ENCODE measurements around the gene DNAJA4. TPM values are rescaled to one million over a fixed set of nuclear protein-coding genes. Genes with fewer than 3 reads are reported as not detected.

DNAJA4 gene
- total RNA-seq, 2 donors from 2014 or later, result 30.2 to 49.9 TPM

DNA sequence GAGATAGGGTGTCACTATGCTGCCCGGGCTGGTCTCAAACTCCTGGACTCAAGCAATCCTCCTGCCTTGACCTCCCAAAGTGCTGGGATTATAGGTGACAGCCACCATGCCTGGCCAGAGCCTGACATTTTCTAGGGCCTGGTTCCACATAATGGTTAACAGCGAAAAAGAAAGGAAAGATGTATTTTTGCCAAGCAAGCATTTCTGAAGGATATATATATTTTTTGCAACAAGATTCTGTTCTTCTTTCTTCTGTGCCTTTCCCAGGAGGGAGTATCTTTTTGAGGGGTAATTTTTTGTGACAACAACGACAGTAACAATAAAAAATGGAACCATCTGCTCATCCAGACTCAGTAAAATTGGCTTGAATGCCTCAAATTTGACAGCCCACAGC, 8.3 kb upstream of the DNAJA4 start:
- no peaks in the 10 kb centered on the region for H3K4me1 Mint-ChIP-seq
- no peaks in the 10 kb centered on the region for H3K9me3 Mint-ChIP-seq
- H3K36me3 Mint-ChIP-seq (ENCODE audit: low read depth), result no peaks in the 10 kb centered on the region
- H3K27ac Mint-ChIP-seq, result no peak overlapping the region
- no peaks in the 10 kb centered on the region for H3K27me3 Mint-ChIP-seq
- H3K4me3 Mint-ChIP-seq, result no peak overlapping the region
- no peak for ATAC-seq (replicated peaks)

DNA sequence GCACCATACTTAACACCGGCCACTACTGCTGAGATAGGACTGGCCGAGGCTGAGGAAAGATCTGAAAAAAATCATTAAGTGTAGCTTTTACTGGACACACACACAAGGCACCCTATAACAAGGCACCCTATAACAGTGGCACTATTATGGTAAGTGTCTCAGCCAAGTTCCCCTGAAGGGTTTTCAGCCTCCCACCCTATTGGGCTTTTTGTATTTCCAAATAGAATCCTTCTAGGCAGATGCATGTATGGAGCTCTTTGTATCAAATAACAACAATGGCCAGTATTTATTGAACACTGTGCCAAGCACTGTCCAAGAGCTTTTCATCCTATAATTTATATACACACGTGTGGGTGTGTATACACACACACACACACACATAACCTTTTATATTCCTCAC, 6.7 kb upstream of the DNAJA4 start:
- H3K27ac Mint-ChIP-seq, result no peak overlapping the region
- no peaks in the 10 kb centered on the region for H3K27me3 Mint-ChIP-seq
- no peaks in the 10 kb centered on the region for H3K4me1 Mint-ChIP-seq
- no peaks in the 10 kb centered on the region for H3K36me3 Mint-ChIP-seq (ENCODE audit: low read depth)
- no peaks in the 10 kb centered on the region for H3K9me3 Mint-ChIP-seq
- H3K4me3 Mint-ChIP-seq, result no peak overlapping the region
- ATAC-seq (replicated peaks), result no peak

DNA sequence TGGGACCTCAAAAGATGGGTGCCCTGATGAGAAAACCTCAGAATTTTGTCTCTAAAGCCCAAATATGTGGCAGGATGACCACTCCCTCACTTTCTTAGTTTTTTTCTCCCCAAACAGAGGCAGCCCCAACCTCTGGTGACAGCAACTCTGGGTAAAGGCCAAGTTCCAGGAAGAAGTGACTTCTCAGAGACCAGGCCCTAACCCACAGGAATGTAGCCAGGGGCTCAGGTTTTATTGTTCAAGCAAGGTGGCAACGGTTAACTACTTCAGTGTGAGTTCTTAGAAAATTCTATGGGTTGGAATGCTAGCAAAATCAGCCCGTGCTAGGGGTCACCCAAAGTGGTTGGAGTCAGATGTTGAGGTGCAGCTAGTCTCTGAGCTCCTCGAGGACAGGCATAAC, 5.1 kb upstream of the DNAJA4 start:
- Mint-ChIP-seq H3K36me3 (ENCODE audit: low read depth) (no peaks in the 10 kb centered on the region), H3K27me3 (no peaks in the 10 kb centered on the region), H3K4me3 (no peak overlapping the region), H3K27ac (no peak overlapping the region), H3K9me3 (no peaks in the 10 kb centered on the region), H3K4me1 (no peaks in the 10 kb centered on the region)
- ATAC-seq (replicated peaks), result no peak

DNA sequence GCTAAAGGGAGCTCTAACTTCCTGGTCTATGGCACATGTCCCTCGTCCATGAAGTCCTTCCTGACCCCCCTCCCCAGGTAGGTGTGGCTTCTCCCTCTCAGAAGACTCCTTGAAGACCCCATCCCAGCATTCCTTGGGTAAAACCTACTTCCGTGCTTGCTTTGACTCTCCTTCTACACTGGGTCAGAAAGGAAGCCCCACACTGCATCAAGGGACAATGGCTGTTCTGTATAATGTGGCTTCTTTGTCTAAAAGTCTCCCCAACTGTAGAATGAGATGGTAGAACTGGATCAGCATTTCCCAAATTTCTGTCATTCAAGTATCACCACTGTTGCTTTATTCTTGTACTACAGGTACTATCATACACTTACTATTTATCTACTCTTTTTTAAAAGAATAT, 3.9 kb upstream of the DNAJA4 start:
- H3K9me3 Mint-ChIP-seq, result no peaks in the 10 kb centered on the region
- H3K36me3 Mint-ChIP-seq (ENCODE audit: low read depth), result no peaks in the 10 kb centered on the region
- ATAC-seq (replicated peaks), result no peak
- H3K4me1 Mint-ChIP-seq, result no peaks in the 10 kb centered on the region
- H3K27ac Mint-ChIP-seq, result no peak overlapping the region
- no peaks in the 10 kb centered on the region for H3K27me3 Mint-ChIP-seq
- H3K4me3 Mint-ChIP-seq, result no peak overlapping the region

DNA sequence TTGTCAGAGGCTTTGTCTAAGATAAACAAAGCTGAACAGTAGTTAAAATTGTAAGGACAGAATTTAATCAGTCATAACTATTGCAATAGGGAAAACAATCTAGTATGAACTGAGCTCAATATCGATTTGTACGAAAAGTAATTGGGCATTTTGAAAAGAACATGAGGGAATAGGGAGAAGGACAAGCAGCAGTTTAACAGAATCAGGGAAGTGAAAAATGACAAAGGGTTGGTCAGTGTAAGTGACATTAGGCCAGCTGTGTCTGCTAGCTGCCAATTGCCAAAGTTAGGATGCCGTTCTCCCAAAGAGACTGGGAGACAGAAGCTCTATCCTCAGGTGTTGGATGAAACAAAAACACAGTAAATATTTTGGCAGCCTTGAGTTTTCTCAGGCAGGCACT, 3.3 kb upstream of the DNAJA4 start:
- H3K9me3 Mint-ChIP-seq, result no peaks in the 10 kb centered on the region
- peaks cover 5% of the 10 kb centered on the region for H3K4me1 Mint-ChIP-seq

DNA sequence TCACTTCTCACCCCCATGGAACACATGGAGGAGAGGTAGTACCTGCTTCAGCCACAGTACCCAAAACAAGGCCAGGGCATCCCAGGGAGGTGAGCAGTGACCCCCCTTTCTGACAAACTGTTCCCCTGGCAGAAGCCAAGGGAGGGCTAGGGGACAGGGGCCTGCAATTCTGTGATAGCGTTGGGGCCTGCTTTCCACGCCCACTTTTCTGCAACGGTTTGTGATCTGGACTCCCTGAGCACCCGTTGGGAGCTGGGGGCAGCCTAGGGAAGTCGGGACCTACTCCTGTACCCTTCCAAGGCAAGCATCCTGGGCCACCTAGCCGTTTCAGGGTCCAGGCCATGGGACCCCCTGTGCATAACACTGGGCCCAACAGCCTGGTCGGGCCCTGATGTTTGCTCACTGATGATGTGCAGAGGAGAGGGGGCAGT, 996 bp upstream of the DNAJA4 start:
- ATAC-seq (replicated peaks), result no peak

More for the DNA sequence above, 3.3 kb upstream of the DNAJA4 start:
- no peak overlapping the region for H3K27ac Mint-ChIP-seq
- peaks cover 5% of the 10 kb centered on the region for H3K36me3 Mint-ChIP-seq (ENCODE audit: low read depth)
- H3K27me3 Mint-ChIP-seq, result no peaks in the 10 kb centered on the region
- ATAC-seq (replicated peaks), result no peak
- no peak overlapping the region for H3K4me3 Mint-ChIP-seq

DNA sequence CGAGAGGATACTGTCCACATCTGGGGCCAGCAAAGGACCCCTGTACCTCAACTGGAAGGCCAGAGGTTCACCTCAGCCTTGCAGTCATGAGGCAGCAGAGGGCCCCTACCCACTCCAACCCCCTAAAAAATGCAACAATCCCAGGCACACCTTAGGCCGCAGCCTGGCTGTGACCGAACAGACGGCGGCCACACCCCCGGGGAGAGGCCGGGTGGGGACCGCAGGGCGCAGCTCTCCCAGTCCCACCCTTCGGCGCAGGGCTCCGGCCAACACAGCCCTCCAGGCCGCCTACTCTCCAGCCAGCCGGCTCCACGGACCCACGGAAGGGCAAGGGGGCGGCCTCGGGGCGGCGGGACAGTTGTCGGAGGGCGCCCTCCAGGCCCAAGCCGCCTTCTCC, 457 bp upstream of the DNAJA4 start:
- Mint-ChIP-seq H3K4me3 (peak overlapping the region; percentile 43), H3K27ac (peak overlapping the region; percentile 46), H3K9me3 (no peaks in the 10 kb centered on the region), H3K36me3 (ENCODE audit: low read depth) (peaks cover 17% of the 10 kb centered on the region), H3K4me1 (peaks cover 15% of the 10 kb centered on the region), H3K27me3 (no peaks in the 10 kb centered on the region)
- no peak for ATAC-seq (replicated peaks)

More for the DNA sequence above, 996 bp upstream of the DNAJA4 start:
- Mint-ChIP-seq H3K36me3 (ENCODE audit: low read depth) (peaks cover 17% of the 10 kb centered on the region), H3K4me3 (peak overlapping the region; percentile 43), H3K27ac (peak overlapping the region; percentile 46), H3K27me3 (no peaks in the 10 kb centered on the region), H3K4me1 (peaks cover 15% of the 10 kb centered on the region), H3K9me3 (no peaks in the 10 kb centered on the region)

DNA sequence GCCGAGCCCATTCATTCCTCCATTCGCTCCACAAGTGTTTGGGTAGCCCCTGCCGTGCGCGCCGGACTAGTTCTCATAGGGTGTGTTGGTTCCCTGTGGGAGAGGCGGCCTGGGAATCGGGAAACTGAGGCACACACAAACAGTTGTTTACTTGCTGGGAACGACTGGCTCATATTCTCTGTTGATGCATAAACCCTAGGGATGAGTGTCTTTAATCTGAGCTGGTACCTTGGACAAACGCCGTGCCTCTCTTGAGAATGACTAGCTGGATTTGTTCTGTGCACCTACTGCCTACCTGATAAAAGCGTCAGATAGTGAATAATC, 737 bp downstream of the DNAJA4 start:
- H3K27ac Mint-ChIP-seq, result peak overlapping the region; percentile 79
- peaks cover 15% of the 10 kb centered on the region for H3K4me1 Mint-ChIP-seq
- H3K27me3 Mint-ChIP-seq, result no peaks in the 10 kb centered on the region
- H3K9me3 Mint-ChIP-seq, result no peaks in the 10 kb centered on the region
- H3K36me3 Mint-ChIP-seq (ENCODE audit: low read depth), result peaks cover 23% of the 10 kb centered on the region
- no peak for ATAC-seq (replicated peaks)
- H3K4me3 Mint-ChIP-seq, result peak overlapping the region; percentile 89

DNA sequence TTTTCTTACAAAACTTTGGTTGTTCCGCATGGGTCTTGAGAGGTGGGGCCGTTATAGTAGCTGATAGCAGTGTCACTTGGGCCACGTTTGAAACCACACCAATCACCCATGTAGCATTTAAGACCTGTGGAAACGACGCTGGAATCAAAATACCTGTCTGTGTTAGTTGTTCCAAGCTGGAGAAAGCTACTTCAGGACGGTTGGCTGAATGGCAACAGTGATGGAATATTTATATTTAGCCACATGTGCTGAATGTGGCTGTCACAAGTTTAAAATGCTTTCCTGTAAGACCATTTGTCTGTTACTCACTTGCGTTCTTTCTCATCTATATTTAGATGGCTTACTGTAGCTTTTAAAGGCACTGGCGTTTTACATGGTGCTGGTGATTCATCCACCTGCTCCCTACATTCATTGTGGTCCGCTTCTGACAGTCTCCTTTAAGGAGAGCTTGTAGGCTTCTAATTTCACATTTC, 1.4 kb downstream of the DNAJA4 start:
- Mint-ChIP-seq H3K4me3 (peak overlapping the region; percentile 89), H3K27ac (peak overlapping the region; percentile 79), H3K36me3 (ENCODE audit: low read depth) (peaks cover 30% of the 10 kb centered on the region), H3K4me1 (peaks cover 19% of the 10 kb centered on the region), H3K27me3 (no peaks in the 10 kb centered on the region), H3K9me3 (no peaks in the 10 kb centered on the region)
- peak; percentile 69 for ATAC-seq (replicated peaks)

DNA sequence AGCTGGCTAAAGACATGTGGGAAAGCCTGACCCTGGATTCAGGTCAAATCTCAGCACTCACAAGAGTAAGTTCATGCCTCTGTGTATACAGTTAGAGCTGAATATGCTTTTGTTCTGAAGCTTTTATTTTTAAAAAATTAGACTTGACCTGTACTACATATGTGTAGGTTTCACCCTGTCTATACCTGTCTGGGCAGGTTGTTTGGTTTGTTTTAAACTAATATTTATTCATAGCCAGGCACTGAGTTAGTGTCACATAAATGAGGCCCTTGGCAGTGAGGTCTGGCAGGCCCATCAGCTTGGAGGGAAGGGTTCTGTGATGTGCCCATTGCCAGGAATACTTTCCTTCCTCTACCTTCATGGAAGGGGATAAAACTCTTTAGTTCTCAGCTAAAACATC, 1.9 kb downstream of the DNAJA4 start:
- no peak for ATAC-seq (replicated peaks)
- H3K27me3 Mint-ChIP-seq, result no peaks in the 10 kb centered on the region
- H3K9me3 Mint-ChIP-seq, result no peaks in the 10 kb centered on the region
- peaks cover 19% of the 10 kb centered on the region for H3K4me1 Mint-ChIP-seq
- peak overlapping the region; percentile 89 for H3K4me3 Mint-ChIP-seq
- peak overlapping the region; percentile 79 for H3K27ac Mint-ChIP-seq
- peaks cover 34% of the 10 kb centered on the region for H3K36me3 Mint-ChIP-seq (ENCODE audit: low read depth)

DNA sequence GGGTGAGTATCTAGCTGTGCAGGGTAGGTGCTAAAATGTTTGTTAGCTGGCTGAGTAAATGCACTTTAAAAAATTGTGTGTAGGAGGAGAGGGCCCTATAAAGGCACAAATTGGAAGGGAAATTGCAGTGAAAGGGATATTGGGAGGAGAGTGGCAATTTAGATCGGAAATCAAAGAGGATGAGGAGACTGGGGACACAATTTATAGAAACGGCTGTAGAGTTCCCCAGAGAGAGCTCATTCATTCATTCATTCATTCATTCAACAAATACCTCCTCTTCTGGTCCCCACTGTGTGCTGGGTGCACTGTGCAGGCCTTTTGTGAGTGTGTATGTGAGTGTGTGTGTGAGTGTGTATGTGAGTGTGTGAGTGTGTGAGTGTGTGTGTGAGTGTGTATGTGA, 2.4 kb downstream of the DNAJA4 start:
- ATAC-seq (replicated peaks), result no peak
- Mint-ChIP-seq H3K4me3 (peak overlapping the region; percentile 89), H3K9me3 (no peaks in the 10 kb centered on the region)

DNA sequence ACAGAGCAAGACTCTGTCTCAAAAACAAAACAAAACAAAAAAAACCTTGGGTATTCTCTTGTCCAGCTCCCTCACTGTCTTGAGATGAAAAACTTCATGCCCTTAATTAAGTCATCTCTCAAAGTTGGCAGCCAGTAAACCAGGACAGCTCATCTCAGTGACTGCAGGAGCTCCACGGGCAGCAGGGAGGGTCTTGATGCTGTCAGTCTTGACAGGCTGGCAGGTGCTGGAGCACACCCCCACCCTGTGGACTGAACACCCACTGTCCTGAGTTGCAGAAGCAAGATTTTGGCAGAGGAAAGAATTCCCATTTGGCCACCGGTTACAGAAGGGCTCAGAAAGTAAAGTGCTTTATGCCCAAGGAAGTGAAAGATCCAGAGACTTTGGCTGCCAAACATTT, 8.0 kb downstream of the DNAJA4 start:
- ATAC-seq (replicated peaks), result no peak
- no peaks in the 10 kb centered on the region for H3K9me3 Mint-ChIP-seq
- H3K4me3 Mint-ChIP-seq, result no peak overlapping the region
- H3K36me3 Mint-ChIP-seq (ENCODE audit: low read depth), result peaks cover 75% of the 10 kb centered on the region
- H3K4me1 Mint-ChIP-seq, result peaks cover 5% of the 10 kb centered on the region
- H3K27me3 Mint-ChIP-seq, result no peaks in the 10 kb centered on the region
- H3K27ac Mint-ChIP-seq, result no peak overlapping the region

More for the DNA sequence above, 2.4 kb downstream of the DNAJA4 start:
- Mint-ChIP-seq H3K36me3 (ENCODE audit: low read depth) (peaks cover 40% of the 10 kb centered on the region), H3K27me3 (no peaks in the 10 kb centered on the region), H3K27ac (peak overlapping the region; percentile 32), H3K4me1 (peaks cover 19% of the 10 kb centered on the region)

DNA sequence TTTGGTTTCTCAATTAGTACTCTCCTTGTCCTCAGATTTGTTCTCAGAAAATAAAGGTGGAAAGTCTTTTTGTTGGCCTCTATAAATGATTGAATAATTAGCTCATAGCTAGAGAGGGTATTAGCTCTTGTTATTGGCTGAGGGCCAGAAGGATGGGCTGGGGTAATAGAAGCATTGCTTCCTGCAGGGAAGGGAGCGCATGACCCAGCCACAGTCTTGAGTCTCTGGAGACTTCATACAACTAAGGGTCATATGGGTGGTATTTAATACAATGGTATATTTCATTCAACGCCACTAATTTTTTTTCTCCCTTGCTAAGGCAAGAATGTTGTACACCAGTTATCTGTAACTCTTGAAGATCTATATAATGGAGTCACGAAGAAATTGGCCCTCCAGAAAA, 8.4 kb downstream of the DNAJA4 start:
- ATAC-seq (replicated peaks), result no peak
- no peaks in the 10 kb centered on the region for H3K27me3 Mint-ChIP-seq
- H3K4me3 Mint-ChIP-seq, result no peak overlapping the region
- H3K4me1 Mint-ChIP-seq, result peaks cover 4% of the 10 kb centered on the region
- H3K9me3 Mint-ChIP-seq, result no peaks in the 10 kb centered on the region
- peaks cover 79% of the 10 kb centered on the region for H3K36me3 Mint-ChIP-seq (ENCODE audit: low read depth)
- H3K27ac Mint-ChIP-seq, result no peak overlapping the region

DNA sequence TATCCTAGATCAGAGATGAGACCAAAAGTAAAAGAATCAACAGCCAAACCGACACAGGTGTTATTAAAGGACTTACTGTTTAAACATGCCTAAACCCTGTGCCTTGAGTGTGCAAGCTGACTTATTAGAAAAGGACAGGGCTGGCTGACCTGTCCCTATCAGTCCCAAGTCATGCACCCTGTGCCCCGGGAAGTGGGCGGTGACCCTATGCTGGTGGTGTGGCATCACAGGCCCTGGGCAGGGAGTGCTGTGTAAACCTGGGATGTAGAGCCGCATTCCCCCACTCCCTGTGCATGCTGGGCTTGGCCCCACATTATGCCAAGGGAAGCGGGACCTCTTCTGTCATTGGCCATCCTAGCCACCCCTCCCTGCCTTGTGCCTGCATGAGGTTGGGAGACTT, 10.6 kb downstream of the DNAJA4 start:
- no peak for ATAC-seq (replicated peaks)
- Mint-ChIP-seq H3K27me3 (no peaks in the 10 kb centered on the region), H3K9me3 (no peaks in the 10 kb centered on the region), H3K4me1 (peaks cover 4% of the 10 kb centered on the region), H3K36me3 (ENCODE audit: low read depth) (peaks cover 91% of the 10 kb centered on the region), H3K4me3 (no peak overlapping the region), H3K27ac (peak overlapping the region; percentile 5)

DNA sequence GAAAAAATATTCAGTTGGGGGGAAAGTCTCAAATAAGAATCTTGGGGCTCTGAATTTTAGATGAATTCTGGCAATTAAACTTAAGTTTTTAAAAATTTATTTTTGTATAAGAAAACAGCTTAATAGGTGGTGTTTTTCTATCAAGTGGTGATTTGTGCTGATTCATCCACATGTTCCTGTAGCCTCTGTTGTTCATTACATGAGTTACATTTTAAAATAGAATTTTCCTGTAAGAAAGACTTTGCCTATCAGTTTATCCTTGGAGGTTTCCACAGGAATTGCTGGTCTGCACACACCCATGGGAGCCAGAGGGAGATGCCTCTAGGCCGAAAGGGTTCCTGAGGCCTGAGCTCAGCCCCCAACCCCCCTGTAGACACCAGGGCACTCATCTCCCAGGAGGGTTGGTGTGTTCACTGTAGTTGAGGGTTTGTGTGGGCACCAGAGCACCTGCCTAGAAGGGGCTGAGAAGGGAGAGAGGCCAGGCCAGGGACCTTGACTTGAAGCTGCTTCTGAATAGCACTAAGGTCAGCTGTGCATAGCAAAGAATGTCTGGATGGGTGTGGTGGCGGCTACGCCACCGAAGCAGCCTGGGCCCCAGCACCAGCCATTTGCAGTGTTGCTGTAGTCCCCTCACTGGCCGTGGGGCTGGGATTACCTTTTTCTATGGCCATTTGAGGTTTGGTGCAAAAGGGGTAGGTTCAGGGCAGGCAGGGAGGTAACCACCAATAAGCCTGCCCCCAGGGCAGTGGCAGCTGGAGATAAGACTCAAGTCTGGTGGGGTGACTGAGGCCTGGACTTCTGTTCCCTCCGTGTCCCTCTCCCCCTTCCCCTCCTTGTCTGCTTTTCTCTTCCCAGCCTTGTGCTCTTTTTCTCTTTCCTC, 11.9 kb downstream of the DNAJA4 start:
- Mint-ChIP-seq H3K27ac (no peak overlapping the region), H3K27me3 (no peaks in the 10 kb centered on the region), H3K4me3 (no peak overlapping the region), H3K9me3 (no peaks in the 10 kb centered on the region), H3K36me3 (ENCODE audit: low read depth) (peaks cover 92% of the 10 kb centered on the region), H3K4me1 (no peaks in the 10 kb centered on the region)
- ATAC-seq (replicated peaks), result no peak

All from activated T-helper 17 cell treated with anti-CD3 and anti-CD28 coated beads, Interleukin-2, amount 50 U/mL, for 72 hours (primary cell).